Measurements from ENCODE around the gene C1QTNF6. TPM values are rescaled to one million over a fixed set of nuclear protein-coding genes. Genes with fewer than 3 reads are reported as not detected.

The C1QTNF6 gene
- polyA plus RNA-seq, 1 donor (not counting 4 experiments of a cell fraction or from before 2014, with no cell fraction given) = 17.1 TPM

- FAIRE-seq = no peak
- H3K4me2 ChIP-seq (ENCODE audit: control insufficient read depth, extremely low read depth, insufficient read depth, low read depth, low read length) = no peak overlapping the region
Observed at GRCh38 chr22:37177221-37177620, 10.8 kb downstream of the C1QTNF6 start.

DNA sequence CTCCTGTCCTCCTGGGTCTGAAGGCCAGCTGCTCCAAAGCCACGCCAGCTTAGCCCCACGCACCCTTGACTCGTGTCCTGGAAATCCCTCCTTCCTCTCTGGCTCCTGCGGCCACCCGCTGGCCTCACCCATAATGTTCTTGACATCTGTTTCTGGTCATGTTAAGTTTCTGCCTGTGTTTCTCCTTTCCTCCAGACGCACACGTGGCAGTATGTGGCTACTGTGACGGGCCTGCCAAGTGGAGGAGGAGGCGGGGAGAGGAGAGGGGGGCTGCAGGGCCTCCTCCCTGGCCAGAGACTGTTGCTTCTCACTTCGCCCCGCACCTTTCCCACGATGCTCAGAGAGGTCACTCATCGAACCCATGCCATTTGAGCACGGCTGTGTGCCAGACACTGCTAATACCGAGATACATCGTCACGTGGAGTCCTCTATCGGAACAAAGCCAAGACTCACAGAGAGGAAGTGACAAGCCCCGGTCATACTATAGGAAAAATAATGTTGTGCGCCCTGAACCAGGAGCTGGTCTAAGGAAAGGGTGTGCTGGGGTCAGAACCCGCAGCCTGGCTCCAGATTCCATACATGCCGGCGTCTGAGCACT lies 11.5 kb downstream of the C1QTNF6 start:
- H3K4me1 ChIP-seq (ENCODE audit: control insufficient read depth, extremely low read depth, insufficient read depth, low read length) = peaks cover 14% of the 10 kb centered on the region
- H3K27ac ChIP-seq (ENCODE audit: control insufficient read depth, insufficient read depth, low read length) = no peak overlapping the region
- no peak overlapping the region for H3K9ac ChIP-seq (ENCODE audit: control insufficient read depth, extremely low read depth, insufficient read depth, low read length)
- dilution Hi-C loops (cut with MboI; ENCODE audit: extremely low pct_ligation_motif_present, low sequenced_read_pairs) = no loop called here
- H3K9me3 ChIP-seq (ENCODE audit: control insufficient read depth, low read depth, low read length) = no peaks in the 10 kb centered on the region
- H3K27me3 ChIP-seq (ENCODE audit: control insufficient read depth, extremely low read depth, insufficient read depth, low read length) = no peaks in the 10 kb centered on the region
- FAIRE-seq (peak; percentile 26), DNase-seq (ENCODE audit: low read depth, low spot score) (no peak)
- H3K4me3 ChIP-seq (ENCODE audit: control insufficient read depth in 2 of 3, extremely low read depth in 1 of 3, insufficient read depth in 2 of 3, low read depth in 1 of 3, low read length in 3 of 3) = no peak overlapping the region
- no peak overlapping the region for H3K4me2 ChIP-seq (ENCODE audit: control insufficient read depth, extremely low read depth, insufficient read depth, low read depth, low read length)
- H3K79me2 ChIP-seq (ENCODE audit: control insufficient read depth, insufficient read depth, low read length) = no peaks in the 10 kb centered on the region
- no peaks in the 10 kb centered on the region for H3K9me1 ChIP-seq (ENCODE audit: control insufficient read depth, extremely low read depth, insufficient read depth, low read length)
- H2AFZ ChIP-seq (ENCODE audit: control insufficient read depth, low read length) = peak overlapping the region; percentile 10
- H3K36me3 ChIP-seq (ENCODE audit: control insufficient read depth in 2 of 2, extremely low read depth in 1 of 2, insufficient read depth in 2 of 2, low read length in 2 of 2) = peaks cover 0 to 4% of the 10 kb centered on the region in 2 experiments
- H4K20me1 ChIP-seq (ENCODE audit: control insufficient read depth, extremely low read depth, insufficient read depth, low read length) = no peaks in the 10 kb centered on the region
- TF ChIP-seq, protein P1, sequence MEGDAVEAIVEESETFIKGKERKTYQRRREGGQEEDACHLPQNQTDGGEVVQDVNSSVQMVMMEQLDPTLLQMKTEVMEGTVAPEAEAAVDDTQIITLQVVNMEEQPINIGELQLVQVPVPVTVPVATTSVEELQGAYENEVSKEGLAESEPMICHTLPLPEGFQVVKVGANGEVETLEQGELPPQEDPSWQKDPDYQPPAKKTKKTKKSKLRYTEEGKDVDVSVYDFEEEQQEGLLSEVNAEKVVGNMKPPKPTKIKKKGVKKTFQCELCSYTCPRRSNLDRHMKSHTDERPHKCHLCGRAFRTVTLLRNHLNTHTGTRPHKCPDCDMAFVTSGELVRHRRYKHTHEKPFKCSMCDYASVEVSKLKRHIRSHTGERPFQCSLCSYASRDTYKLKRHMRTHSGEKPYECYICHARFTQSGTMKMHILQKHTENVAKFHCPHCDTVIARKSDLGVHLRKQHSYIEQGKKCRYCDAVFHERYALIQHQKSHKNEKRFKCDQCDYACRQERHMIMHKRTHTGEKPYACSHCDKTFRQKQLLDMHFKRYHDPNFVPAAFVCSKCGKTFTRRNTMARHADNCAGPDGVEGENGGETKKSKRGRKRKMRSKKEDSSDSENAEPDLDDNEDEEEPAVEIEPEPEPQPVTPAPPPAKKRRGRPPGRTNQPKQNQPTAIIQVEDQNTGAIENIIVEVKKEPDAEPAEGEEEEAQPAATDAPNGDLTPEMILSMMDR (optimal IDR thresholded peaks at IDR 0.05 in 1 of 3, IDR thresholded peaks at IDR 0.05 in 1 of 3, conservative IDR thresholded peaks at IDR 0.05 in 1 of 3; ENCODE audit: extremely low read depth in 1 of 3, insufficient read depth in 2 of 3, low read length in 3 of 3) = no peak
- TF ChIP-seq EZH2 (IDR thresholded peaks at IDR 0.05; ENCODE audit: low read length) = no peak

More at GRCh38 chr22:37177221-37177620, 10.8 kb downstream of the C1QTNF6 start:
- Histone ChIP-seq H3K4me3 (ENCODE audit: control insufficient read depth in 2 of 3, extremely low read depth in 1 of 3, insufficient read depth in 2 of 3, low read depth in 1 of 3, low read length in 3 of 3) (no peak overlapping the region), H3K27me3 (ENCODE audit: control insufficient read depth, extremely low read depth, insufficient read depth, low read length) (no peaks in the 10 kb centered on the region), H3K36me3 (ENCODE audit: control insufficient read depth in 2 of 2, extremely low read depth in 1 of 2, insufficient read depth in 2 of 2, low read length in 2 of 2) (peaks cover 0 to 6% of the 10 kb centered on the region in 2 experiments), H2AFZ (ENCODE audit: control insufficient read depth, low read length) (no peak overlapping the region), H3K9me3 (ENCODE audit: control insufficient read depth, low read depth, low read length) (no peaks in the 10 kb centered on the region), H3K4me1 (ENCODE audit: control insufficient read depth, extremely low read depth, insufficient read depth, low read length) (peaks cover 14% of the 10 kb centered on the region), H3K9ac (ENCODE audit: control insufficient read depth, extremely low read depth, insufficient read depth, low read length) (no peak overlapping the region), H4K20me1 (ENCODE audit: control insufficient read depth, extremely low read depth, insufficient read depth, low read length) (no peaks in the 10 kb centered on the region), H3K79me2 (ENCODE audit: control insufficient read depth, insufficient read depth, low read length) (no peaks in the 10 kb centered on the region), H3K27ac (ENCODE audit: control insufficient read depth, insufficient read depth, low read length) (no peak overlapping the region), H3K9me1 (ENCODE audit: control insufficient read depth, extremely low read depth, insufficient read depth, low read length) (no peaks in the 10 kb centered on the region)
- no peak for DNase-seq (ENCODE audit: low read depth, low spot score)
- dilution Hi-C loops (cut with MboI; ENCODE audit: extremely low pct_ligation_motif_present, low sequenced_read_pairs) = no loop called here
- TF ChIP-seq, protein P1 (optimal IDR thresholded peaks at IDR 0.05 in 1 of 3, IDR thresholded peaks at IDR 0.05 in 1 of 3, conservative IDR thresholded peaks at IDR 0.05 in 1 of 3; ENCODE audit: extremely low read depth in 1 of 3, insufficient read depth in 2 of 3, low read length in 3 of 3) = no peak
- no peak for TF ChIP-seq EZH2 (IDR thresholded peaks at IDR 0.05; ENCODE audit: low read length)

All from keratinocyte (primary cell).